Spleen (tissue), 7 donors: Measurements from ENCODE around the gene NOP9.

Experiments used
- CTCF ChIP-seq, 11 experiments: fragments of 200-600 bp in 7 of 11; fragments of 450-650 bp in 4 of 11; sonication (generic) in 4 of 11; IDR thresholded peaks in 8 of 11; conservative IDR thresholded peaks in 3 of 11; 1 replicate in 7 of 11; 2 replicates in 4 of 11; pipeline versions ENCODE4 v1.4.0 to v1.8.0; 2016 to 2021; ENCODE audit warnings: antibody characterized with exemption in 11 of 11, inconsistent platforms in 4 of 11, mild to moderate bottlenecking in 1 of 11
- POLR2A ChIP-seq, 3 donors: fragments of 450-650 bp; IDR thresholded peaks; one replicate each; pipeline ENCODE4 v1.5.1; 2017; ENCODE audit warnings: antibody characterized with exemption in 3 of 3, mild to moderate bottlenecking in 1 of 3
- donor health status: DM: no; HTN: no; CAD: no; lungs with moderate emphysema.
- donor health status: DM: no; HTN: no; CAD: no.
- donor health status: DM: no; HTN: no; CAD: no.

GRCh38 chr14:24258119-24258518 lies 41.5 kb upstream of the NOP9 start:
- no peak for TF ChIP-seq CTCF (IDR thresholded peaks at IDR 0.05 in 8 of 11, conservative IDR thresholded peaks at IDR 0.05 in 3 of 11)
- TF ChIP-seq POLR2A (IDR thresholded peaks at IDR 0.05): no peak
